ENCODE measurements around the gene TMA16. TPM values are rescaled to one million over a fixed set of nuclear protein-coding genes. Genes with fewer than 3 reads are reported as not detected.

Gene TMA16
- polyA plus RNA-seq, 2 of the 4 experiments (the other 2 are of a cell fraction) = 28.5 to 36.1 TPM

GRCh38 chr4:163476761-163477438 lies 17.6 kb upstream of the TMA16 start:
- TF ChIP-seq MYC (IDR thresholded peaks at IDR 0.05; ENCODE audit: borderline replicate concordance, low read length) (no peak), TFCP2L1 (CRISPR knock-in tag; IDR thresholded peaks at IDR 0.05) (no peak), RFX5 (IDR thresholded peaks at IDR 0.05) (no peak), RAD21 (conservative IDR thresholded peaks at IDR 0.05 in 1 of 2, IDR thresholded peaks at IDR 0.05 in 1 of 2) (no peak), EHMT2 (IDR thresholded peaks at IDR 0.05; ENCODE audit: low read depth) (no peak), BHLHE40 (IDR thresholded peaks at IDR 0.05; ENCODE audit: low read depth, low read length) (no peak), RARB (CRISPR knock-in tag; IDR thresholded peaks at IDR 0.05) (no peak), BCL3 (IDR thresholded peaks at IDR 0.05) (no peak), HES2 (IDR thresholded peaks at IDR 0.05) (no peak), GATA3 (IDR thresholded peaks at IDR 0.05; ENCODE audit: borderline replicate concordance) (no peak), HDAC2 (IDR thresholded peaks at IDR 0.05) (no peak), RCOR1 (IDR thresholded peaks at IDR 0.05; ENCODE audit: low read depth, low read length) (no peak), SMC3 (IDR thresholded peaks at IDR 0.05) (no peak), MAZ (IDR thresholded peaks at IDR 0.05; ENCODE audit: borderline replicate concordance, low read depth, low read length) (no peak), CHD4 (IDR thresholded peaks at IDR 0.05; ENCODE audit: borderline replicate concordance) (no peak), CHD2 (IDR thresholded peaks at IDR 0.05; ENCODE audit: low read length, partially characterized antibody) (no peak)
- TF ChIP-seq, protein P1, sequence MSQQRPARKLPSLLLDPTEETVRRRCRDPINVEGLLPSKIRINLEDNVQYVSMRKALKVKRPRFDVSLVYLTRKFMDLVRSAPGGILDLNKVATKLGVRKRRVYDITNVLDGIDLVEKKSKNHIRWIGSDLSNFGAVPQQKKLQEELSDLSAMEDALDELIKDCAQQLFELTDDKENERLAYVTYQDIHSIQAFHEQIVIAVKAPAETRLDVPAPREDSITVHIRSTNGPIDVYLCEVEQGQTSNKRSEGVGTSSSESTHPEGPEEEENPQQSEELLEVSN (IDR thresholded peaks at IDR 0.05; ENCODE audit: borderline replicate concordance, low read depth) = no peak
- 63% methylated on average over 5 of the region's 5 CpGs for WGBS (ENCODE audit: missing lambda C conversion rate)
- H3K4me1 ChIP-seq = no peaks in the 10 kb centered on the region
- ChIA-PET CTCF (interaction anchor here (1.3 kb wide), 1 partner anchor 72 kb away, joined by 3 read pairs; no protein-coding TSS in a partner anchor), POLR2A (no interaction called here)
- H3K4me2 ChIP-seq = no peak overlapping the region
- FAIRE-seq (no peak), ATAC-seq (no peak), DNase-seq (ENCODE audit: low read depth in 1 of 2, low spot score in 1 of 2) (no peak)
- H3K27ac ChIP-seq = no peak overlapping the region
- no peak overlapping the region for H3K4me3 ChIP-seq
- no peaks in the 10 kb centered on the region for H3K9me3 ChIP-seq

GRCh38 chr4:163482190-163482589 lies 12.3 kb upstream of the TMA16 start:
- ChIA-PET POLR2A (no interaction called here), CTCF (interaction anchor here (3.7 kb wide), 1 partner anchor 66 kb away, joined by 17 read pairs; no protein-coding TSS in a partner anchor)
- no peak for FAIRE-seq
- ATAC-seq = no peak
- Histone ChIP-seq H3K4me1 (no peaks in the 10 kb centered on the region), H3K4me3 (no peak overlapping the region), H3K27ac (no peak overlapping the region), H3K4me2 (no peak overlapping the region), H3K9me3 (no peaks in the 10 kb centered on the region)
- 8% methylated on average over 1 of the region's 1 CpG for WGBS (ENCODE audit: missing lambda C conversion rate)
- no peak for DNase-seq (ENCODE audit: low read depth in 1 of 2, low spot score in 1 of 2)
- TF ChIP-seq ZNF302 (CRISPR knock-in tag; IDR thresholded peaks at IDR 0.05) (no peak), RNF2 (IDR thresholded peaks at IDR 0.05; ENCODE audit: borderline replicate concordance, low read depth) (no peak), HOXB13 (CRISPR knock-in tag; IDR thresholded peaks at IDR 0.05; ENCODE audit: low read depth) (no peak), FOXS1 (CRISPR knock-in tag; IDR thresholded peaks at IDR 0.05) (no peak), ZFP36 (IDR thresholded peaks at IDR 0.05; ENCODE audit: borderline replicate concordance, partially characterized antibody) (no peak), CEBPB (IDR thresholded peaks at IDR 0.05) (no peak), FOSL2 (IDR thresholded peaks at IDR 0.05) (no peak), FOSL2 (CRISPR knock-in tag; IDR thresholded peaks at IDR 0.05) (no peak), PHF8 (IDR thresholded peaks at IDR 0.05; ENCODE audit: borderline replicate concordance, low read depth) (no peak), HEYL (CRISPR knock-in tag; IDR thresholded peaks at IDR 0.05) (no peak), FOSB (CRISPR knock-in tag; IDR thresholded peaks at IDR 0.05) (no peak), MYC (IDR thresholded peaks at IDR 0.05; ENCODE audit: borderline replicate concordance, low read length) (no peak), EHMT2 (IDR thresholded peaks at IDR 0.05; ENCODE audit: low read depth) (no peak), EHF (CRISPR knock-in tag; IDR thresholded peaks at IDR 0.05) (no peak)
- TF ChIP-seq, protein P1 (IDR thresholded peaks at IDR 0.05; ENCODE audit: borderline replicate concordance, low read depth) = no peak
- TF ChIP-seq, protein P2, sequence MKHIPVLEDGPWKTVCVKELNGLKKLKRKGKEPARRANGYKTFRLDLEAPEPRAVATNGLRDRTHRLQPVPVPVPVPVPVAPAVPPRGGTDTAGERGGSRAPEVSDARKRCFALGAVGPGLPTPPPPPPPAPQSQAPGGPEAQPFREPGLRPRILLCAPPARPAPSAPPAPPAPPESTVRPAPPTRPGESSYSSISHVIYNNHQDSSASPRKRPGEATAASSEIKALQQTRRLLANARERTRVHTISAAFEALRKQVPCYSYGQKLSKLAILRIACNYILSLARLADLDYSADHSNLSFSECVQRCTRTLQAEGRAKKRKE (CRISPR knock-in tag; IDR thresholded peaks at IDR 0.05; ENCODE audit: low read depth) = no peak
- TF ChIP-seq, protein P3, sequence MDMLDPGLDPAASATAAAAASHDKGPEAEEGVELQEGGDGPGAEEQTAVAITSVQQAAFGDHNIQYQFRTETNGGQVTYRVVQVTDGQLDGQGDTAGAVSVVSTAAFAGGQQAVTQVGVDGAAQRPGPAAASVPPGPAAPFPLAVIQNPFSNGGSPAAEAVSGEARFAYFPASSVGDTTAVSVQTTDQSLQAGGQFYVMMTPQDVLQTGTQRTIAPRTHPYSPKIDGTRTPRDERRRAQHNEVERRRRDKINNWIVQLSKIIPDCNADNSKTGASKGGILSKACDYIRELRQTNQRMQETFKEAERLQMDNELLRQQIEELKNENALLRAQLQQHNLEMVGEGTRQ (IDR thresholded peaks at IDR 0.05) = no peak

Data from A549 (cell line).